DMS 273 (cell line): Measurements from ENCODE around the gene COQ9.
A peak's percentile ranks its signal among the peaks of the same experiment; 100 is the strongest.

Experiments used
- DNase-seq: peaks from one replicate; lab custom pipeline; 2025; ENCODE audit not compliant: unreplicated experiment; lab: John Stamatoyannopoulos, UW

The COQ9 gene

DNA sequence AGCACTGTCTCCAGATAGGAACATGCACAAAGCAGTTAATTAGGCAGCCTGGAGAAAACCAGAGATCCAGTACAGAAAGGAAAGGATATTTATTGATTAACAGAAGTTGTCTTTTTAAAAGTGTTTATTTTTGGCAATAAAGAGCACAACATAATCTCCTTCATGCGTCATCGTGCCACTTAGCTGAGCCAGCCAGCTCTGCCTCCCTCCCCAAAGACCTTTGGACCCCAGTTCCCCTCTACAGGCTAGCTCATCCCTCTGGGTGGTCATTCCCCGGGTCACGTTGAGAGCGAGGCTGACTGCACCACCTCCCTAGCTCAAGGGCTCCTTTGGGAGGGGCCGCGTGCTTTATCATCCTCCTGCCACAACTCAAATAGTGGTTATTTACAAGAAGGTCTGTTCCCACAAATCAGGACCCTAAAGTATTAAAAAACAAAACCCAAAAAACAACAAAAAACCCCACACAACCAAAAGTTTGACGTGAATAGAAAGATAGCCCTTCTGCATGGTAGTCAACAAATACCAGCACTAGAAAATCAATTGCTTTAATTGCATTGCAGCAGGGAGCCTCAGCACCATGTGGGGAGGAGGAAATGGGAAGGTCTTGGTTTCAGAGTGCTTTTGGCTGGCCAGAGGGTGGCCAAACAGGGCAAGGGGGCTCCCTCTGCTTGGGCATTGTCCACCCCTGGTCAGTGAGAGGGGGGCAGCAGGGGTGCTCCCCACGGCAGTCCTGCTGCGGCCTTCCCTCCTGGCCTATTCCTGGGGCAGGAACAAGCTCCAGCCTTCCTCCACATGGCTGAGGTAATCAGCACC is 24.8 kb downstream of the COQ9 start:
- no peak for DNase-seq

DNA sequence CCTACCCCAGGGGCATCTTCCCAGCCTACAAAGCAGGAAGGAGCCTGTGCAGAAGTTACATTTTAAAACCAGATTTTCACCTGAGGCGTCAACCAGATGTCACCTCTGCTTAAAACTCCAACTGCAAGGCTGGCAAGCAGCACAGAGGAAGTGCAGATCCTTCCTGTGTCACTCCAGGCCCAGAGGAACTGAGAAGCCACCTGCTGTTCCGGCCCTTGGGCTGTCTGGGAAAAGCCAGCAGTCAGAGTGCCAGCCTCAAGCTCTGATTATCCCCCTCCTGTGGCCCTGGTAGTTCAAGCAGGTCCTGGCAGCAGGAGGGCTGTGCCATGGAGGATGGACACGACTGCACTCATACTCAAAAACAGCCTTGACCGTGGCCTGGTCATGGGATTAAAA is 25.4 kb downstream of the COQ9 start:
- DNase-seq, result peak; percentile 67

DNA sequence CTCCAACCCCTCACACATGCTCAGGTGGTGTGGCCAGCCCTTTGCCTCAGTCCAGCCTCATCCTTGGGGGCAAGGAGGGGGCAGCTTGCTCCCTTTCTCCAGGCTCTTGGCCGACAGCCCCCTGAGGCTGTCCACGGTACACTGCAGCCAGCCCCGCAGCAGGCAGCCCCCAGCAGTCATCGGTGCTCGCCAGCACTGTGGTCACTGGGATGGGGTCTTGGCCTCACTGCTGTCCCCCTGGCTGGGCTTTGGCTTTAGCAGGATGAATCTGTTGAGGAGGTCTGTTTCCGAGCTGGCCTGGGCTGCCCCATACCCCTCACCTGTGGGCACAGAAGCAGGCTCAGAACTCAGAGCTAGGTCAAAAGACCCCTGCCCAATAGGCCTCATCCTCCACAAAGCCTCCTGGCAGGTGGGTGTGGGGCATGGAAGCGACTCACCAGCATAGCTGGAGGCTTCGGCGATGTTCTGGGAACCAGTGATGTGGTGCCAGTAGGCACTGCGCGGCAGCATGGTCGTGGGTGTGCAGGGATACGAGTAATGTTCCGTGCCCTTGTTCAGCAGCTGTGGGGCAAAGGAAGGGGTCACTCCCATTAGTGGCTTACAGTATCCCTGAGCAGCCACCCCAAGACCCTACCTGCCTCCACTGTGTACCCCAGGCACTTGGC is 26.0 kb downstream of the COQ9 start:
- no peak for DNase-seq

DNA sequence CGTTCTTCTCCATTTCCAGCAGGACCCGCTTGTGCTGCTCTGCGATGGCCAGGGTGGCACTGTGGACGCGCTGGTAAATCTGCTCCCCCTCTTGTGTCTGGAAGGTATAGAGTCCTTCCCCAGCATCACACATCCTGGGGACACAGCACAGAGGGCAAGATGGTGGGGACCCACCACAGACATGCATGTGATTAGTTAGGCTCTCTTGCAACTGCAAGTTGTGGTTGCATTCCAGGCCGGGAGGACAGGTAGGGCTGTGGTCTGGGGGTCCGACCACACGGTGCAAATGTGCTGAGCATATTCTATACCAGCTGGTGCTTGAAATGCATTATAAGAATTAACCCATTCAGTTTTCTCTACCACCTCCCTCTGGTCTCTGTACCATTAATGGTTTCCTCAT is 26.6 kb downstream of the COQ9 start:
- no peak for DNase-seq

DNA sequence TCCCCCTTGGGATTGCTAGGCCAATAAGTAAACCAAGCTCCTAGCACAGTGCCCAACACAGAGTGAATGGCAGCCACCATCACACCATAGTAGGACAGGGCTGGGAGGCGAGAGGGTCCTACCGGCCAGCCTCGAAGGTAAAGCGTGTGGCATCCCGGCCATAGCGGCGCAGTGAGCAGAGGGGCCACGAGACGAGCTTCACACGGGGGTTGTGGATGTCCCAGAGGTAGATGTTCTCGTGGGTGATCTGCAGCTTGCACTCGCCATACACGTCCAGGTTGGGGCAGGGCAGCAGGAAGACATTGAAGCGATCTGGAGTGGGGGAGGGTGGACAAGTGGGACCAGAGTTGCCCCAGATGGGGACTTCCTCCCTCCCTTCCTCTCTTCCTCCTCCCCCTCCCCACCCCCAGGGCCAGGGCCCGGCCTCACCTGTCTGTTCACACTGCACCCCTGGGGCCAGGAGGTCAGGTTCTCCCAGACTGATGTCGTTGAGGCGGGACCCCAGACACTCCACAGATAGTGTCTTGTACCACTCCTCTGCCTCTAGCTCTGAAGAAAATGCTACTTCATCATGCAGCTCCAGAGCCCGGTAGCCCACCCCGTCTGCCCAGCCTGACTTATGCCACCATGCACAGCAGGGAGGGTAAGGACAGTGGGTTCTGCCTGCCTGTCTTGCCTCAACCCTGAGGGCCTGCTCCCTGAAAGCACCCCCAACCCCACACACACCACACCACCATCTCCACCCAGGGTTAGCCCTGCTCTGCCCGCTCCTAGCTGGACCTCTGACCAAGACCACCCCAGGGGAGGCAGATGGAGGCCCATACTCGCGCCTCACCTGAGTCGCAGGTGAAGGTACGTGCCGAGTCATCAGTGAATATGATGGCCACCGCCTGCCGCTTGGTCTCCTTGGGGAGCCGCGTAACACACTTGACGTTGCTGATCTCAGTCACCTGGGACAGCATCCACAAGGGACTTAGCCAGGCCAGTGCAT is 27.7 kb downstream of the COQ9 start:
- DNase-seq, result no peak

DNA sequence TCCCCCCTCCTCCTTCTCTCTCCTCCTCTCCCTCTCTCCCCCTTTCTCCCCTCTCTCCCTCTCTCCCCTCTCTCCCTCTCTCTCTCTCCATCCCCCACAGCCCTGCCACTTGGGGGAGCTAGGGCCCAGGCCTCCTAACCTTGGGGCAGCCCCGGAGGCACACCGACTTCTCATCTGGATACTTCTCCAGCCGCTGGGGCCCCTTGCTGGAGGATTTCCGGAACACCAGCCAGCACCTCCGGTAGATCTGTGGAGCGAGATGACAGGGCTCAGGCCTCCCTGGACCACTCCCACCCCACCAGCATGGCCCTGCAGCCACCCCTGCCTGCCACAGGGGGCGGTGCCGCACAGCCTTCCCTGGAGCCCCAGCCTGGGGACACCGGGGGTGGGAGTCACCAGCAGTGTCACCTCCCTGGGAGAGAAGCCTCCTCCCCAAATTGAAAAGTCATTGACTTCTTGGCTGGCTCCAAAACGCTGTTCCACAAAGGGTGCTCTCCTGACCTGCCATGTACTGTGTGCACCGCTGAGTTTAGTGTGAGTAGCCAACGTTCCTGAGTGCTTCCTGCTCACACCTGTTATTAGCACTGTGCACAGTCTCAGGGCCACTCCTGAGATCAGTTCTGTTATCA is 28.5 kb downstream of the COQ9 start:
- peak; percentile 71 for DNase-seq

DNA sequence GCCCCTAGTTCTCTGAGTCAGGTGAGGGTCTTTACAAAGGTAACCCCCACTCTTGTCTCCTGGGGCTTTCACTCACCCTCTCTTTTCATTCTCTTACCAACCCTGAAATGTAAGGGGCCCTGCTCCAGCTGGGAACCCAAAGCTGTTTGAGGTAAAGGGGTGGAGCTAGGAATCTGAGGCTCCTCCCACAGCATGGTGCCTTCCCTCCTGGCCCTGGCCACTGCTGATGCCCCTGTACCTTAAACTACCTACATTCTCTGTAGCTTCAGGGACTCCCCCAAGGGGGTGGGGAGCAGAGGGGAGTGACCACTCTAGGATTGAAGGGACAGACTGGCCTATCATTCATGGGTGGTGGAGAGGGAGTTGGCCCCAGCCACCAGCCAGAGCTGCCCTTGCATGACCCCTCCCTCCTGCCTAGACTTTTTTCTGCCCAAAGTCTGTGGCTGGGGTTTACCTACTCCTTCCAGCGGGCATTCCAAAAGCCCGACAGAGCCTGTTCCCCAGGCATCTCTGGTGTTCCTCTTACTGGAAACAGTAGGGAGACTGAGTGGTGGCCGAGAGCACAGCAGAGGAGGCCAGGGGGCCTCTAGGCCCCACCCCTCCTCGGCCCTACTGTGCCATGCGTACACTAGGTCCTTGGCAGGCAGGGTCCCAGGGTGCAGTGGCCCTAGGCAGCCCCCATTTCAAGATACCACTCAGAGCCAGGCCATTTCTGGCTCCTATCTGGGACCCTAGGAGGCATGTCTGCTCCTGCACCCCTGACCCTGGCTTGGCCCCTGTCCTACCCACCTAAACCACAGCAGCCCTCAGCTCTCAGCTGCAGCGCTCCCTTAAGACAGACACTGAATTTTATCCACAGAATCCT is 29.5 kb downstream of the COQ9 start:
- DNase-seq, result peak; percentile 41

DNA sequence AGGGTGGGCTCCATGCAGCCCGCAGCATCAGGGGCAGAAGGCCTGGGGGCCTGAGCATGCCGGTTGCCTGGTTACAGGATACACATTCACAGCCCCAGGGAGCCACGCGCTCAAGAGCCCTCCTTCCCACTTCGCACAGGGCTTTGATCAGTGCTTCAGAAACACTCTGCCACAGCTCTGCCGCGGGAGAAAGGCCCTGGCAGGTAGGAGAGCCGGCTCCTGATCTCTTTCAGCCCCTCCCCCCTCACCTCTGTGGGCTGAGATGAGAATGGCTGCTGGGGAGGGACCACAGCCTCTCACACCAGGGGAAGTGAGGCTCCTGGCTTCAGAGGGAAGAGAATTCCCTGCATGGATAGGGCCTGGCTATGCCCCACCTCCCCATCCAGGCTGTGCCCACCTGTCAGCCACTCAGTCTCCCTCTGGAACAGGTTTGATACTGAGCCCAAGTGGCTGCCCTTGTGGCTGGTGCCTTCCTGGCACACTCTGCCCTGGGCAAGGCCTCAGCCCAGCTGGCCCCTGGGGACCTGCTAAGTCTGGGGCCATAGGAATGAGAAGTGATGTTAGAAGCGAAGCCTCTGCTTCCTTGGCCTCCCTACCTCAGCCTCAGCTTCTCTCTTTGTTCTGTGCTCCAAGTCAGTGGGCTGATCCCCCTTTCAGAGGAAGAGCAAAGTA is 30.4 kb downstream of the COQ9 start:
- no peak for DNase-seq

DNA sequence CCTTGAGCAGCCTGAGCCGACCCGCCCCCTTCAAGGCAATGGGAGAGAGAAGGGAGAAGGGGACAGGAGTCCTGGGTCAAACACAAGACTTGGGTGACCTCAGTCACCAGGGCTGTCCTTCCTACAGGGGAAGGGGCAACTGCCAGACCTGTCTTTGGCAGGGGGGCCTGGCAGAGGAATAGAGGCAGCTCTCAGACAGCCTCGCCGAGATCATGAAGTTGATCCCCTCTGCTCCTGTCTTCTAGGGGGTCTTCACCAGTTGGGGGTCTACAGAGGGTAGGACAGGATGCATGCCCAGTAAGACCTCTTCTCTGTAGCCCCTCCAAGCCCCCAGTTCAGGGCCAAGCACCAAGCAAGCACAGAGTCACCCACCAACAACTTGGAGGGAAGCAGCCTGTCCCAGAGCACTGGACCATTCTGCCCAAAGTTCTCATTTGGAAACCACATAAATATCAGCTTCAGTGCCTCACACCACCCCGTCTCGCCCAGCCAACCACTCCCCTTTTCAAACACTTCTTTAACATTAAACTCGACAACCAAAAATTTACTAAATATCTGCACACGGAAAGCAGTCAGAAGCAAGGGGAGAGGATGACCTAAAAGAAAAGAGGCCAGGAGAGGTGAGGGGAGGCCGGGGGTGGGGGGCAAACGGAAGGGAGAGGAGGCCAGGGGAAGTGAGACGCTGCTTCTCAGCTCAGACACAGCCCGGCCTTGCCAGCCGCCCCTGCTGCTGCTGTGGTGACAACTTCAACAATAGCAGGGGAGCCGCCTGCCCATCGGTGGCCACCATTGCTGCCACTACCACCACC is 31.3 kb downstream of the COQ9 start:
- no peak for DNase-seq

DNA sequence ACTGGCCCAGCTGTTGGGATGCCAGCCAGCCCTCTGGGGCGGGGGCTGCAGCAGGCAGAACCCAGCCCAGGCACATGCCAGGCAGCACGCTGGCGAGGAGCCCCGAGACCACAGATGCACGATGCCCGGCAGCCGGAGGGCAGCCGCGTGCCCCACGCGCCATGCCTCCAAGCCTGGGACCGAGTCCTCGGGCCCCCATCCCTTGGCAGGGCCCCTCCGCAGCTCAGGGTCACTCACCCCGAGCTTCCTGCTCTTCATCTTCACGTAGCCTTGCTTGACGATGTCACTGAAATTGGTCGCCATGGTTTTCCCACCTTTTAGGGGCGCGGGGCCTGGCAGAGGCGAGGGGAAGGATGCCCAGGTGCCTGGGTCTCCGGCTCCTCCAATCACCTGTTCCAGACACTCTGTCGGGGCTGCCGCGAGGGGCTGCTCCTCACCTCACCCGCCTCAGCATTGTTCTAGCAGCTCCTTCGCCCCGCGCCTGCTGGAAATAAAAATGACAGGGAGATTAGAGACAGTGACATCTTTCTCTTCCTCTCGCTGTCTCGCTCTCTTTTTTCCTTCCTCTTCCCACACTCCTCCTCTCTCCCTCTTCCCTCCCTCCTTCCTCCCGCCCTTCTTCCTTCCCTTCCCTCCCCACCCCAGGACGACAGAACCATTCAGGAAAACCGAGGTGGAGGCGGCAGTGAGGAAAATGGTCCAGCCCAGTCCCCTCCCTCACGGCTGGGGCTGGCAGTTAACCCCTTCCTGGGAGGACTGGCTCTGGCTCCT is 32.1 kb downstream of the COQ9 start:
- DNase-seq, result peak; percentile 64

DNA sequence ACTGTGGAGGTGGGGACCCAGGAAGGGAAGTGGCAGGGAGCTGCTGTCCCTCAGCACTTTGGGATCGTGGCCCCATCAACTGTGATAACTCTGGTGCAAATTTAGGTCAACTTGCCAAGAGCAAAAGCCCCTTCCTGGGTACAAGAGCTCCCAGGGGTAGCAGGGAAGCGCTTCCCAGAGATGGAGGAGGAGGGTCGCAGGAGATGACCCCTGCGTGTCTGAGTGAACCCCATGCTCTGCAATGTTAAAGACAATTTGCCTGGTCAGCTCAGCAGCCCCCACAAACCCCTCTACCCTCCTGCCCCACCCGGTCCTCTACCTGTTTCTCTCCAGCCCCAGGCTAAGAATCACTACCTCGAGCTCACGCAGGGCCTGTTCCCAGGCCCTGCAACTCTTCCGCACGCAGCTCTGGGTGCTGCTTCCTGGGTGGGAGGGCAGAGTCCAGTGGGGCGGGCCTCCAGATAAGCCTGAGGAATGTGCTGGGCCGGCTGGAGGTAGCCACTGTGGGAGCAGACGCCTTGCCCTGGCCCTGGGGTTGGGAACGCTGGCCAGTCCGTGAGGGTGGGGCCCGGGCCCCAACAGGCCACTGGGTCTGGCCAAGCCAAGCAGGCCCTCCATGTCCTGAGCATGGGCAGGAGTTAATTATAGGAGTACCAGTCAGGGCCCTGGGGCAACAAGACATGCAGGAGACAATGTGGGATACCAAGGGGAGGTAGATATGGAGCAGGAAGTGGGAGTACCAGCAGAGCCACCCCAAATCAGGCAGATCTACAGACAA is 32.9 kb downstream of the COQ9 start:
- no peak for DNase-seq

DNA sequence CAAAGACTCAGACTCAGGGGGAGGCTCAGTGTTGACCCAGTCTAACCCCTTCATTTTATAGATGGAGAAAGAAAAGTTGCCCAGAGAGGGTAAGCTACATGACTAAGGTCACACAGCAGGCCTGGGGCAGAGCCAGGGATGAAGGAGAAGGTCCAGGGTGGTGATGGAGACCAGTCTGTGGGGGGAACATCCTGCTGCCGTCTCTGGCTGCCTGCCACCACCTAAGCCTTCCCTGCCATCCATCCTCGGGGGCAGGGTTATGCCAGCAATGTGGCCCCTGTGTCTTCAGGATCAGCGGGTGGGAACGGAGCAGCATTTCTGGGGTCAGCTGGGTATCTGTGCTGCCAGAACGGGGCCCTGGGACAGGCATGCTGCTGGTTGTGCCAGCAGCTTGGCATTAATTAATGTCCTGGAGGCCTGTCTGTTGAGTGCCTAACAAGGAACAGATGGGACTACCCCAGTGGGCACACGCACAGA is 33.5 kb downstream of the COQ9 start:
- DNase-seq, result peak; percentile 84

DNA sequence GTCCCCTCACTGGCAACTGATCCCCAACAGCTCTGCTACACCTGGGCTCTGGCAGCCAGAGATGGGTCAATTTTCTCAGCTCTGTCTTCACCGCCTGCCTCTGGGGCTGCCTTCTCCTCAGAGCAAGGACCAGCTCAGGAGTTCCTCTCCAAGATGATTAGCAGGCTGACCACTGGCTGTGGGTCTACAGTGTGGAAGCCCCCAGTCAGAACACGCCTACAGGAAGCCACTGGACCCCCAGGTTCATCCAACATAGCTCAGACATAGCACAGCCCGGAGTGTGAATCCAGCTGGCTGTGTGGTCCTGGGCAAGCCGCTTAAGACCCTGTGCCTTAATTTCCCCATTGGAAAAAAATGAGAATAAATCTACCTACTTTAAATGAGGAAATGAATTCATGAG is 34.1 kb downstream of the COQ9 start:
- no peak for DNase-seq

DNA sequence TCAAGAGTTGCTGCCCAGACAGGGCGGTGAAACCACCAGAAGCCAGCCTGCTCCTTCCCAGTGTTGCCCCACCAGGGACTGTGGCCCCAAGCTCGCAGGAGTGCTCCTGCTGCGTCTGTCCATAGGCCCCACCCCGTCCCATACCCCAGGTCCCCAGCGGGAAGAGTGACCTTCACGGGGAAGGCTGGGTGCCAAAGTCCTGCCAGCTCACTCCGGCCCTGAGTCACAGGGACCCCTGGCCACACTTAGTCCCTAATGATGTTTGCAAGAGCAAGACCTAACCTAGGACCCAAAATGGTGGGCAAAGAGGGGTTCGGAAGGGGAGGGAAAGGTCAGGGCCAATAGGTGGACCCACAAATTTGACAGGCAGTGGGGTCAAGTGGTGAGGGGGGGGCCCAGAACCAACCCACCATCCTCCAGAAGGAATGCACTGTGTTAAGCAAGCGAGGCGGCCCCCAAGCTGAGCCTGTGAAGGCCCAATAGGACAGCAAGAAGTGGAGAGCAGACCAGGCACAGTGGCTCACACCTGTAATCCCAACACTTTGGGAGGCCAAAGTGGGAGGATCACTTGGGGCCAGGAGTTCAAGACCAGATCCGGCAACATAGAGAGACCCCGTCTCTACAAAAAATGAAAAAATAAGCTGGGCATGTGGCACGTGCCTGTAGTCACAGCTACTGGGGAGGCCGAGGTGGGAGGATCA is 35.7 kb downstream of the COQ9 start:
- no peak for DNase-seq

DNA sequence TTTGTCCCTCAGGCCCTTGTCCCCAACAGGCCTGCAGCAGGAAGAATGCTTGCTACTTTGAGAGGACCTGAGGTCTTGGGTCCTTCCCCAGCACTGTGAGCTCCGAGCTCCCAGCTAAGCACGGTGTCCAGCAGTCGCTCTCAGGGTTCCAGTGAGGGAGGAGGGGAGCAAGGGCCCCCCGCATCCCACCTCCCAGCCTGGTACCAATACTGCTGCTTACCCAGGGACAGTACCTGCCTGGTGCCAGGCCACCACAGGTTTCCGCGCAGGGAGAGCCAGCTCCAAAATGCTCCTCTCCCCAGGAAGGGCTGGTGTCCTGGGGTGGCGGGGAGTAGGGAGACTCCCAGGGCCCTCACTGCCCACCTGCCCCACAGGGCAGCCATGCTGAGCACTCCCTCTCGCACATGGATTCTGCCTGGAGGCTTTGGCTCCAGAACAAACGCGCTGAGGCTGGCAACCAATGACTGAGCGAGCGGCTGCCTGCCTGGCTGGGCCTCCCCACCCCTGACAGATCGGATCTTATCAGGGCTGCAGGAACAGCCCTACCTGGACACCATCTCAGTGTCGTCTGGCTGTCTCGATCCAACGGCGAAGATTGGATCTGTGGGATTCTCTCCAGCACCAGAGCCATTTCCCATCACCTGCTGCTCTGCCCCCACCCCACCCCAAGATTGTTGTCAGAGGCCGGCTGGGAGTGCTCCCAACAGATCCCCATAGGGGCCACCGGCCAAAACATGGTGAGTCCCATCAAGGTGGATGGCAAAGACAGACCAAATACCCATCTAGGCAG is 36.6 kb downstream of the COQ9 start:
- no peak for DNase-seq
